Cardiac fibroblast (primary cell): Measurements from ENCODE around the gene CAMTA1.

Experiments
- DNase-seq, 2 donors: peaks; one replicate each; pipeline versions ENCODE4 v3.0.0 to v3.0.0-alpha.2; 2010; ENCODE audit warnings: low read depth in 2 of 2
- H3K4me3 ChIP-seq, 2 donors: replicated peaks in 1 of 2; 1 replicate in 1 of 2; 2 replicates in 1 of 2; pipeline ENCODE4 v1.5.1; 2011; ENCODE audit warnings: low read depth in 2 of 2, low read length in 2 of 2, mild to moderate bottlenecking in 2 of 2, moderate library complexity in 1 of 2
- TF ChIP-seq, protein P1 (sequence below): IDR thresholded peaks from one replicate; pipeline ENCODE4 v1.5.1; 2011; ENCODE audit warnings: low read depth, mild to moderate bottlenecking, low read length, inconsistent platforms

Gene CAMTA1

DNA sequence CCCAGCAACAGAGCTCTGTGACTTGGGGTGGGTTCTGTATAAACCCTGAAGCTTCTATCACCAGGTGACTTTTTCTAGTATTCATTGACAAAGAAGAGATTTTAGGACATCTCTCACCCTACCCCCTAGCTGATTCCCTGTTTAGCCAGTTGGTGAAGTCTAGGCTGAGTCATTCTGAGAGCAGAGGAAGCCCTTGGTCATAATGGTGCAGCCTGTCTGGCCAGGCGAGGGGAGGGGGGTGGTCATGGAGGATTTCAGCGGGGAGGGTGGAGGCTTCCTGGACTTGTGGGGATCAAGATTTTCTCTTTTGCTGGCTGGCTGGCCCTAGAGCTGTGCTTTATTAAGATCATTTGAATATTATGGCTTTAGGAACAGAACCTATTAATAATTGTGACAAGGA is 262.6 kb downstream of the CAMTA1 start:
- H3K4me3 ChIP-seq = no peak overlapping the region
- DNase-seq = no peak
- TF ChIP-seq, protein P1, sequence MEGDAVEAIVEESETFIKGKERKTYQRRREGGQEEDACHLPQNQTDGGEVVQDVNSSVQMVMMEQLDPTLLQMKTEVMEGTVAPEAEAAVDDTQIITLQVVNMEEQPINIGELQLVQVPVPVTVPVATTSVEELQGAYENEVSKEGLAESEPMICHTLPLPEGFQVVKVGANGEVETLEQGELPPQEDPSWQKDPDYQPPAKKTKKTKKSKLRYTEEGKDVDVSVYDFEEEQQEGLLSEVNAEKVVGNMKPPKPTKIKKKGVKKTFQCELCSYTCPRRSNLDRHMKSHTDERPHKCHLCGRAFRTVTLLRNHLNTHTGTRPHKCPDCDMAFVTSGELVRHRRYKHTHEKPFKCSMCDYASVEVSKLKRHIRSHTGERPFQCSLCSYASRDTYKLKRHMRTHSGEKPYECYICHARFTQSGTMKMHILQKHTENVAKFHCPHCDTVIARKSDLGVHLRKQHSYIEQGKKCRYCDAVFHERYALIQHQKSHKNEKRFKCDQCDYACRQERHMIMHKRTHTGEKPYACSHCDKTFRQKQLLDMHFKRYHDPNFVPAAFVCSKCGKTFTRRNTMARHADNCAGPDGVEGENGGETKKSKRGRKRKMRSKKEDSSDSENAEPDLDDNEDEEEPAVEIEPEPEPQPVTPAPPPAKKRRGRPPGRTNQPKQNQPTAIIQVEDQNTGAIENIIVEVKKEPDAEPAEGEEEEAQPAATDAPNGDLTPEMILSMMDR = no peak

DNA sequence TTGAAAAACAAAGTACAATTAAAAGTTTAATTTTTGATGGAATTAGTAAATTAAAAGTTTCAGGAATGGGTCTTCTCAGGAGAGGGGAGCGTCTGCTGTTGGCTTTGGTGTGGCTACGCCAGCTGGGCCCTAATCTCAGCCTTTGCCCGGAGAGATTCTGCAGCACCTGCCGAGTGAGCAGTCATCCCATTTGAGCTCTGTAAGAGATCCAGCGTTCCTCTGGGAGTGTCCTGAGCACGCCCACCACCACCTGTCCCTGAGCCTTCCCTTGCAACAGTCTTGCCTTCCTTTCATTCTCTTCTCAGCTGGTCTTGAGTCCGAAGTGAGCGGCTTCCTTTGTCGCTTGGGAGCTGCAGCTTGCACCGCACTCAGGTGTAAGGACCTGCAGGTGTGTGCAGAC is 263.1 kb downstream of the CAMTA1 start:
- H3K4me3 ChIP-seq = no peak overlapping the region
- TF ChIP-seq, protein P1 = no peak

DNA sequence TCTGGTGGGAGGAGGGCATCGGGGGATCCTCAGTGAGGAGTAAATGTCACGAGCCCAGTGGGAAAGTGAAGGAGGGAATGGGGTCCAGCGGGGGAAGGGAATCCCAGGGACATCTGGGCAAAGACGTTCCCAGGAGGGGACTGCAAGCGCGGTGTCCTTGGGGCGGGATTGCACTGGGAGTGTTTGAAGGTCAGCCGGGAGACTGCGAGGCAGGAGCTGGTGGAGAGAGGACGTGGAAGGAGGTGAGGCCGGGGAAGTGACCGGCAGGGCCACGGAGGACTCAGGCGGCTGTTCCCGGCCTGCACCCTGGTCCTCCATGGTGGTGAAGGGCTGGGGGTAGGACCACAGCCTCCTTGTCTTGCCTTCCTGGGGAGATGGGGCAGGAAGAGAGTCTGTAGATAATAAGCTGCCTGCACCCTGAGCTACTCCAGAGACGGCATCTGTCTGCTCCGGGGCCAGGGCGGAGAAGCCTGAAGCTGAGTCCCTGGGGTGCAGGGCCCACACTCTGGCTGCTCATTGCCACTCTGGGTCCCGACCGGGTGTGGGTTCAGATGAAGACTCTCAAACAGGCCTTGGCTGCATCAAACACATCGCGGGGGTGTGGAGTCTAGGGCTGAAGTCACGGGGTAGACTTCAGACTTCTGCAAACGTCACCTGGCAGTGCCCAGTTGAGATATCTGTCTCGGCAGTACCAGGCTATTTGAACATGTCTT is 264.8 kb downstream of the CAMTA1 start:
- no peak for DNase-seq
- TF ChIP-seq, protein P1 = no peak
- H3K4me3 ChIP-seq = no peak overlapping the region

More for the DNA sequence above, 263.1 kb downstream of the CAMTA1 start:
- DNase-seq = no peak

DNA sequence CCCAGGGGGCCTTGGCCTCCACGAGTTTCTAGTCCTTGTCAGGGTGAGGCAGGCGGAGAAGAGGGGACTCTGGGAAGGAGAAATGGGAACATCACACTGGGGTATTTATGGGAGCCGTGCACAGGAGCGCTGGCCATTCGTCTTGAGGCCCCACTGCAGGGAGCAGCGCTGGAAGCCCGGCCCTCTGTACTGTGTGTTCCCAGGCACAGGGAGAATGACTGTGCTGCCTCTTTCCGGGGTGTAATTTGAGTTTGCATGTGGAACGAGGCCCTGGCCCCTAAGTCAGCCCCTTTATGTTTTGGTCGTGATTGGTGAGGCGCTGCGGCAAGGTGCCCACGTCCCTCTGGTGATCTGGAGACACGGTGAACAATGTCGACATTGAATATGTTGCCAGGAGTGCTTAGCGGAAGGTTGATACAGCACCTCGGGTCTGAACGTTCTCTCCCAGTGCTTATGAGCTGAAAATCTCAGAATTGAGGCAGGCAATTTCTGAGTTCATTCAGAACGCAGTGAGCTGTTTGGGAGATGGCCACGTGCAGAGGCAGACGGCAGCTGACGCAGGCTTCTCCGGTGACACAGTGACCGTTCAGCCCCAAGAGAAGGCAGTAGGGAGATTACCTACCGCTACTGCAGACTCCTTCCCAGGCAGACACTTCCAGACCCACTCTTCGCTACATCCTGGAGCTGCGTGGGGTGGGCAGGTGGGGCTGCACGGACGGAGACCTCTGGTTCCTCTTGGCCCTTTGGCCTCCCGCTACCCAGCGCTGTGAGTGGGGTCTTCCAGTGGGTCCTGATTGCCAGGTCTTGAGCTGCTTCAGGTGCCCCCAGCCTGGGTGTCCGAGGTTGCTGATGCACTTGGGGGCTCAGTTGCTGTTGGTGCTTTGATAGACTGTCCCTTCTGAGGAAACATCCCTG is 265.8 kb downstream of the CAMTA1 start:
- H3K4me3 ChIP-seq = no peak overlapping the region
- DNase-seq = no peak
- TF ChIP-seq, protein P1 = no peak

DNA sequence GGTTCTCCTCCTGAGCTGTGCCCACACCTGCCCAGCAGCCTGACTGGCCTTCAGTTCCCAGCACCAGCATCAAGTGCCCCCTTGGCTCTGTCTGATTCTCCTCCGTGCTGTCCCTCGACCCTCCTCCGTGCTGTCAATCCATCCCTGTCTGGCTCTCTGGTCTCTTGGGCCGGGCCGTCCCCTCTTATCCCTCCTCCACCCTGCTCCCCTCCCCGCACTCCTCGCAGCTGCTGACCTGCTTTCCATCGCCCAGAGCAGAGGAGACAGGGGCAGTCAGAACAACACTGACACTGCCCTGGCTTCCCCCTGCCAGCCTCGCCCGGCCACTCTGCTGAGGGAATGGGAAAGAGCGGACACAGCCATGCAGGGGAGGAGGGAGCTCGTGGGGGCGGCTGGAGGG is 267.4 kb downstream of the CAMTA1 start:
- TF ChIP-seq, protein P1 = no peak
- no peak overlapping the region for H3K4me3 ChIP-seq
- no peak for DNase-seq

DNA sequence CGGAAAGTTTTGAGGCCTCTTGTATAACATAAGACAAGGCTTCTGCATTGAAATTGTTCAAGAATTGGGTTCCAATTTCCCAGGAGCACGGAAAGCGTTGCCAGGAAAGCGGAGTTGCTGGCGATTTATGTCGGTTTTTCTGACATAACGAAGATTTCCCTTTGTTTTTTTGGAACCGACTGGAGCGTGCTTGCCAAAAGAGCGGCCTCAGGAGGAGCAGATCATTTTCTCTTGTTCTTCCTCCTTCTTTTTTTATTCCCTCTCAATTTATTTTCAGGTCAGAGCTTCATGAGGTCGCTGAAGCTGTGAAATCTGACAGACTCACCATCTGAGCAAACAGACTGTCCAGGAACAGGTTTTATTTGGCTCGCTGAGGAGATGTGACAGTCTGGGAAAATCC is 275.5 kb downstream of the CAMTA1 start:
- H3K4me3 ChIP-seq = no peak overlapping the region
- TF ChIP-seq, protein P1 = no peak
- no peak for DNase-seq
